Measurements from ENCODE around the gene SKIC8.

SKIC8 gene

GRCh38 chr15:78299101-78299930 lies at the start of gene SKIC8:
TSS of gene SKIC8 (minus strand) at chr15:78299609. CDS start at chr15:78295686, 3,923 bp downstream.
- DNase-seq = peak; percentile 89

DNA sequence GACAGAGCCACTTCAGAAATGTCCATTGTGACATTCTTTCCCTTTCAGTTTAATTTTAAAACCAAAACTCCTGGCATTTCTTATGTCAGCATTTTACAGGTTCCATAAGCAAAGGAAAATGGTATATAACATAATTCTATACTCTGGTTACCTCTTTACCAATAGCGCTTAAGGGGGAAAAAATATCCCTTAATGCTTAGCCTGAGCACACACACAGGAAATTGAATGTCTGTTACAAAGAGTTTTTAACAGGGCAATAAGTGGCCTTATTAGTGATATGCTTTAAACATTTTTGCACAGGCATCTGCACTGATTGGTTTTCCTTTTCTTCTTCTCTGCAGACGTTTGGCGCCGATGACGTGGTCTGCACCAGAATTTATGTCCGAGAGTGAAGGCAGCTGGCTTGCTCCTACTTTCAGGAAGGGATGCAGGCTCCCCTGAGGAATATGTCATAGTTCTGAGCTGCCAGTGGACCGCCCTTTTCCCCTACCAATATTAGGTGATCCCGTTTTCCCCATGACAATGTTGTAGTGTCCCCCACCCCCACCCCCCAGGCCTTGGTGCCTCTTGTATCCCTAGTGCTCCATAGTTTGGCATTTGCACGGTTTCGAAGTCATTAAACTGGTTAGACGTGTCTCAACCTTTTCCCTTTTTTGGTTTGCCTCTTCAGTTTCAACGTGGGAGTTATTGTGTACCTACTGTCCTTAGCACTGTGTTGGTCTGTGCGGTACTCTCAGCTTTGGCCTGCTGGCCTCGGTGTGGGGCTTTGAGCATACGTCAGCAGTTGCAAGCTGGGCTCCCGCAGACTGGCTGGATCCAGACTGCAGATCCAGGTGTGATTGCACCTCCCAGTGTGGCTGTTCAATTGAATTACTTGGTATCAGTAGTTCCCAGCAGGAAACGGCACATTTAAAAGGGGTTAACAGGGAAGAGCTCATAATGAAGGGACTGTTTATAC lies 48.5 kb upstream of the SKIC8 start:
- no peak for DNase-seq

DNA sequence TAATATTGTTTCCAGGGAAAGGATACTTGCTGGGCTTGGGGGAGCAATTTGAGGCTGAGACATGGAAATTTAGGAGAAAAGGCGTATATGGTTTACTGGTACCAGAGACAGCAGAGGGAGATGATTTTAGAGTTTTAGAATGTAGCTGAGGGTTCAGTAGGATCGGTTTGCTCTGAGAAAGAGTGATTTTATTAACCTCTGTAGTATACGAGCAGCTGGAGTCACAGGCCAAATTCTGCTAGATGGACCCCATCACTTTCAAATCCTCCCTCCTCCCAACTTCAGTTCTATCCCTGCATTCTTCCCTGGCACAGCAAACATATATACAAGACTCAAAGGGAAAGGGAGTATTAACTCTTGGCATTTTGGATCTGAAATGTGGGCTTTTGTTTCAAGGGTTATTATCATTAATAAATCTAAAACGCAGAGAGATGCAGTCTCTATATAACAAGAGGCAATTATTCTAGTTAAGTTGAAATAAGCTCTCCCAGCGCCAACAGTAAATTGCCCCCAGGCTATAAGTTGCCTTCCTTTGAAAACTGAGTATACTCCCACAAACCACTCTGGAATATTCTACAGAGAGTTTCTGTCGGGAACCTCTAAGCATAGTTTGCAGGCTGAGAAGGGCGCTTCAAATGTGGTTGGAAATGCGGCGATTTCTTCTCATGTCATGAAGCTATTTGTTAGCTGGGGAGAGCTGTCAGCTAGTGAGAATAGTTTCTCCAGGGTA lies 46.2 kb upstream of the SKIC8 start:
- DNase-seq = no peak

DNA sequence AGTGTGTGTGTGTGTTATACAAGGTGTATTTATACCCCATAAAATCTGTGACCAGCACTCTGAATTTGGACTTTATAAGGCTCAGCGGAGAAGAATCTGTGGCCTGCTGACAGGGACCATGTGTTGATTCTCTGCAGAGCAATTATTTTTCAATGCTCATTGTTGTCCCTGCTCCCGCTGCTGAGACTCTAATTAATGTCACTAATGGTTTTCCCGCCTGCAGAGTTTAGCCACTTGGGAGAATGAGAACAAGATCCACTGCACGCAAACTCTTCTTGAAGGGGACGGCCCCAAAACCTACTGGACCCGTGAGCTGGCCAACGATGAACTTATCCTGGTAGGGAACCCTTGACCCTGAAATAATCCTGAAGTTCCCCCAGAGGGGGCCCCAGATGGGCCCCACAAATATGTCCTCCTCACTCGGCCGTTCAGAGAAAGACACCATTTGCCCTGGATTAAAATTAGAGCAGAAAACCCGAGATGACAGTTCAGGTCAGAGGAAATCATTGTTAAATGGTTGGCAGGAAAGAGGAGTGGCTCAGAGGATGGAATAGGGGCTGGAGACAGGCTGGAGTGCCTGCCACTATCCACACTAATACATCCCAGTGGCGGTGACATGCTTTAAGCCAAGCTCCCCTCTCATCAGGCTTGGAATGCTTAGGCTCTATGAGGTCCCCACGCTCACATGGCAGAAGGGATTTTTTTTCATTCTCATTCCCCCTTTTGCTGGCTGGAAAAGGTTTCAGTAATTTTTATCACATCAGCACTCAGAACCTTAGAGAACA lies 44.1 kb upstream of the SKIC8 start:
- no peak for DNase-seq

GRCh38 chr15:78342021-78342420 lies 42.6 kb upstream of the SKIC8 start:
- DNase-seq = no peak

- no peak for DNase-seq
Observed at GRCh38 chr15:78341057-78341987, 41.9 kb upstream of the SKIC8 start.

- DNase-seq = no peak
Observed at GRCh38 chr15:78340231-78341056, 41.0 kb upstream of the SKIC8 start, which contains the start of gene CRABP1. TSS of gene CRABP1 (plus strand) at chr15:78340353. CDS start at chr15:78340429, 76 bp downstream.

DNA sequence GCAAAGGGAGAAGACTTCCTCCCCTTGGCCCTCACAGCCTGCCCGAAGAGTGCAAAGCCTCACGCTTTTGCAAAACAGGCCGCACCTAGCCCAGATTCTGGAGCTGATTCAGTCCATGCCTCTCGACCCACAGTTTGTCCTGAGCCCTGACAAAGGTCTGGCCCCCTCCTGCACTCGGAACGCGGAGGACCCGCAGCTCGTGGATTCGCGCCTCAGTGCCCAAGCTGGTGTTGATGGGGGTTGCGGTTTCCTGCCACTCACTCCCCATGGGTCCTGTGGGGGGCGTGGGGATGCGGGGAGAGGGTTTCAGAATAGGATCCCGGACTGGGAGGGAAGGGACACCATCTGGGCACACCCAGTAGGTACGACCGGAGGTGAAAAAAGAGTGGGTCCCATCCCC lies 40.1 kb upstream of the SKIC8 start:
- DNase-seq = no peak

GRCh38 chr15:78338781-78339180 lies 39.4 kb upstream of the SKIC8 start:
- DNase-seq = no peak

DNA sequence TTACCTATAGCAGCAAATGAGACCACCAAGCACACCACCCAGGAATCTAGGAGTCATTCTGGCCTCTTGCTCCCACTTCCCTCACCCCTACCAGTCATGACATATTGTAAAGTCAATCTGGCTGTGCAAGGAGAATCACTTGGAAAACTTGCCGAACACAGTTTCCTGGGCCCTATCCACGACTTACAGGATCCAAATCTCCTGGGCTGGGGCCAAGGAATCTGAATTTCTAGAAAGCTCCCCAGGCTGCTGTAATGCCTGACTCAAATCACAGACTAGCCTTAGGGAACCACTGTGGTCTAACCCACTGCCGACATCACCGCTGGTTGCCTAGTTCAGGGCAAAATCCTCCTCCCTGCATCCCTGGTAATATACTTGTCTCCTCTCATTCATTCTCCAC lies 36.6 kb upstream of the SKIC8 start:
- no peak for DNase-seq

DNA sequence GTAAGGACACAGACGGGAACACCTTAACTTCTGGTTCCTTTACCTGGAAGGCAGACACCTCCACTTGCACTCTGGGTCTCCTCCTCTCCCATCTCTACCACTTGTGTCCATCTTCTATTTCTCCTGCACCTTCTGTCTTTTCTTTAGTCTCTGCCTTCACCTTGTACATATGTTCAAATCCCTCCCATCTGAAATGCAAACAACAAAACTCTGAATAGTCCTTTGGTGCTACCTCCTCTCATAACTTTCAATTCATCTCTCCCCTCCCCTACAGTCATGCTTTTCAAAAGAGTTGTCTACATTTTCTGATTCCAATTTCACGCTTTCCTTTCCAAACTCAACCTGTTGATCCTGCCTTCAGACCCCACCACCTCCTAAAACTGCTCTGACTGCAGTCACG lies 35.4 kb upstream of the SKIC8 start:
- no peak for DNase-seq

DNA sequence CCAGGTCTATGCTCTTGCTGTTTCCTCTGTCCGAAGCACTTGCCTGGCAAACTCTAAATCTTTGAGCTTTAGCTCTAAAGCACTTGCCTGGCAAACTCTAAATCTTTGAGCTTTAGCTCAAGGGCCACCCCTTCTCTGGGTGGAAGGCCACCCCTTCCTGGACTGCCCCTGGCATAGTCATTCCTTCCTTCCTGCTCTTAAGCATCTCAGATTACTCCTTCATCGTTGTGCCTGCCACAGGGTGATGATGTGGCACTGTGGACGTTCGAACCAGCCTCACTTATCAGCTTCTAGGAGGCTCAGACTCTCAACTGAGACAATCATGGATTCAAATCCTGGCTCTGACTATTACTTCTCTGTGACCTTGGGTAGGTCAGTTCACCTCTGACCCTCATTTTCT lies 30.2 kb upstream of the SKIC8 start:
- DNase-seq = no peak

DNA sequence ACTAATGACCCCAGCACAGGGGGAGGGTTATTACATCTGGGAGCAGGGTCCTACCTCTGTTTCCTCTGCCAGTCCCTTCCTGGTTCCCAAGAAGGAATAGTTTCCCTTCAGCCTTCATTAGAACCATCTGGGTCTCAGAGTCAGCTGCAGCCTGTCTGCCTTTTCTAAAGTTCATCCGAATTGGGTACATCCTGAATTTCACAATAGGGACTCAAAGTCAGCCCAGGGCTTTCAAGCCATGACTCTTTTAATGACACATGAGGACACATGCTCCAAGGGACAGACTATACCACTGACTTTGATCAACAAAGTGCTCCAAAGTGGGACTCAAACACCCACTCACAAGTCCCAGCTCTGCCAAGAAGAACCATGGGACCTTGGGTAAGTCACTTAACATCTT lies 28.1 kb upstream of the SKIC8 start:
- DNase-seq = no peak

- no peak for DNase-seq
Observed at GRCh38 chr15:78325092-78325843, 25.9 kb upstream of the SKIC8 start.

GRCh38 chr15:78324144-78324543 lies 24.7 kb upstream of the SKIC8 start:
- no peak for DNase-seq

- DNase-seq = no peak
Observed at GRCh38 chr15:78323693-78324092, 24.3 kb upstream of the SKIC8 start.

DNA sequence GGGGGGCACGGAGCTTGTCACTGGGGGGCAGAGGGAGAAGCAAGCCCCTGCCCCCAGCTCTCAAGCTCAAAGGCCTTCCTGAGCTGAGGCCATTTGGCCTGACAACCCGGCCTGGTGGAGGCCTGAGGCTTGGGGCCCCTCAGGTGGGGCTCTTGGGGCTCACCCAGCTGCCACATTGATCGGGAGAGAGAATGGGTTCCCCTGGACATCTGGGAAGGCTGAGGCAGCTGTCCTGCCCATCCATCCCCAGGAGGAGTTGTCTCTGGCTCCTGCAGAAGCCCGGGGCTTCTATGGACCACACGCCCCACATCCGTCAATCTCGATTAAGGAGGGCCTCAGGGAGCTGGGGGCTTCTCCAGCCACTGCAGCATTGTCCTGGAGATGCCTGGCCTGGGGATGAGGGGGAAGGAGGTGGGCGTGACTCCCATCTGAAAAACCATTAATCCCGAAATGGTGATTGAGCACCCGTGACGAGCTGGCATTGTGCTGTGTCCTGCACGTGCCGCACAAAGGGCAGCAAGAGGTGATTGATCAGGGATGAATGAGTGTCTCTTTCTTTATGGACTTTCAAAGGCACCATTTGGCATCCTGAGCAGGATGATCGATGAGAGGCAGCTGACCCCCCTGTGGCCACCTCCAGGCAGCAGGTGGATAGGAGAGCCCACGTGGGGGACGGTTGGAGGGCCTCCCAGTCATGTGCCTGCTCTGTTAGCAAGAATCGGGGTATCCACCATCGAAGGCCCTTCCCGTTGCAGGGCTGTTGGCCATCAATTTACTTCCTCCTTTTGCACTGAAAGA lies 23.5 kb upstream of the SKIC8 start:
- no peak for DNase-seq

DNA sequence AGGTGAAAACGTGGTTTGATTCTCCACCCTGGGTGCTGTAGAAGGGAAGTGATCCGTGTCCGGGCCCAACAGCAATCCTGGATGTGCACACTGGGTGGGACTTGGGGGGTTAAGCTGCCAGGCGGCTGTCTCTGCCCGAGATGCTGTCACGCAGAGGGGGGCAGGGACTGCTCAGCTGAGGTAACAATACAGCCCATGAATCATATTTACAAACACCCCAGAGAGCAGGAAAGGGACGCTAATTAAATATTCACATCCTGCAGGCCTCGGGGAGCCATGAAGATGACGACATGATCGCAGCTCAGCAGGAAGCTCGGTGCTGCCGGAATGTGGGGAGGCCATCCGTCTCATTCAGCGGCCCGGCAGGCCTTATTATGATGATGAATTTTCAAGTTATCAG lies 22.8 kb upstream of the SKIC8 start:
- DNase-seq = no peak

DNA sequence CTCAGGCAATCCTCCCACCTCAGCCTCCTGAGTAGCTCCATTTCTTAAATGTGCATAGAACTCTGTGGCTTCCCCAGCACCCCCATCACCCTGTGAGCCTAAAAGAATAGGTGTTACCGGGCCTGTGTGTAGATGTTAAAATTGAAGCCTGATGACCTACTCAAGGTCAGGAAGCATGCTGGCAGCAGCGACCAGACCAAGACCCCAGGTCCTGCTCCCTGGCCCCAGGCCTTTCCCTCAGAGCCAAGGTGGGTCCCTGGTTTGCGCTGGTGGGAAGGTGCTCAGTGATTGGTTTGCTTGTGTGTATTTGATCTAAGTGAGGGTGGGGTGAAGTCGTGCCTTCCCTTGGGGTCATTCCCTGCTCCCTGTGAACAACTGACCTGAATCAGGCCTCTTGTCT lies 22.4 kb upstream of the SKIC8 start:
- no peak for DNase-seq

Measured in kidney glomerular epithelial cell (primary cell).